HepG2 (cell line): ENCODE results near the gene BRD3. TPM values are rescaled to one million over a fixed set of nuclear protein-coding genes. Genes with fewer than 3 reads are reported as not detected.

Source experiments
- DPF2 ChIP-seq: sonication (generic); formaldehyde crosslinking; IDR thresholded peaks from 2 replicates; pipeline ENCODE4 v1.4.0; 2020; ENCODE audit warnings: mild to moderate bottlenecking, low read depth, missing genetic modification reagents, borderline replicate concordance
- DRAP1 ChIP-seq: IDR thresholded peaks from 2 replicates; pipeline ENCODE4 v1.6.1; 2016; ENCODE audit warnings: missing genetic modification reagents, missing compliant biosample characterization
- IRX3 ChIP-seq: sonication (generic); formaldehyde crosslinking; IDR thresholded peaks from 2 replicates; pipeline ENCODE4 v1.8.1; 2023; ENCODE audit warnings: mild to moderate bottlenecking, low read depth, missing genetic modification reagents, borderline replicate concordance
- ZBTB38 ChIP-seq: sonication (generic); formaldehyde crosslinking; IDR thresholded peaks from 2 replicates; pipeline ENCODE4 v1.5.1; 2020; ENCODE audit warnings: mild to moderate bottlenecking, missing genetic modification reagents
- ZFP91 ChIP-seq: sonication (generic); formaldehyde crosslinking; IDR thresholded peaks from 2 replicates; pipeline ENCODE4 v1.9.0; 2022; ENCODE audit warnings: missing genetic modification reagents, mild to moderate bottlenecking, borderline replicate concordance
- ZNF691 ChIP-seq: sonication (generic); formaldehyde crosslinking; IDR thresholded peaks from 2 replicates; pipeline ENCODE4 v1.4.0; 2020; ENCODE audit warnings: missing genetic modification reagents, low read depth, mild to moderate bottlenecking, borderline replicate concordance
- ZSCAN20 ChIP-seq: sonication (generic); formaldehyde crosslinking; IDR thresholded peaks from 2 replicates; pipeline ENCODE4 v1.4.0; 2020; ENCODE audit warnings: missing genetic modification reagents, mild to moderate bottlenecking, borderline replicate concordance
- polyA plus RNA-seq, 8 experiments: library from polyadenylated mRNA; depleted of rRNA in 3 of 8; stranded (reverse) in 7 of 8; unstranded in 1 of 8; fragments of >200 nt; fragmentation: Illumina TruSeq in 4 of 8; extraction: Trizol in 4 of 8; gene quantifications; 2 replicates each; pipeline versions ENCODE4 v1.2.1 to v1.2.3, GENCODE V29; 2011 to 2016; ENCODE audit warnings: low read depth in 4 of 8, missing spikeins in 1 of 8, mixed read lengths in 1 of 8; ENCODE audit not compliant: insufficient read depth in 1 of 8
- total RNA-seq, 5 experiments: library from RNA; depleted of rRNA; stranded (reverse); fragments of >200 nt; fragmentation: Illumina TruSeq; extraction: Trizol; gene quantifications; 2 replicates each; pipeline ENCODE4 v1.2.3, GENCODE V29; 2016; ENCODE audit warnings: low read depth in 1 of 5

Gene BRD3
- total and polyA plus RNA-seq, 2 of the 13 experiments (the other 11 are each of a cell fraction or from before 2014, with no cell fraction given): 5.9 to 12.9 TPM

GRCh38 chr9:134029248-134030226 lies 38.3 kb downstream of the BRD3 start (continued):
- TF ChIP-seq ZFP91 (CRISPR knock-in tag): 0 out of 2 replicates have a peak, but pooled peaks have one; percentile 56
- no peak for TF ChIP-seq IRX3
- TF ChIP-seq ZNF691 (CRISPR knock-in tag): no peak
- no peak for TF ChIP-seq DPF2 (CRISPR knock-in tag)
- no peak for TF ChIP-seq ZSCAN20 (CRISPR knock-in tag)
- no peak for TF ChIP-seq DRAP1 (CRISPR knock-in tag)
- TF ChIP-seq ZBTB38 (CRISPR knock-in tag): peak; percentile 71
